ENCODE results near the gene BICRA.
"Not testable (repeated sequence)": the region's sequence is repeated elsewhere in the genome, so short reads cannot be mapped to it uniquely, and the experiment has no call there.

The BICRA gene

GRCh38 chr19:47716270-47716937 lies 107.5 kb downstream of the BICRA start:
- no peak for DNase-seq (ENCODE audit: low spot score)

GRCh38 chr19:47718415-47719046 lies 109.6 kb downstream of the BICRA start:
- not testable (repeated sequence) for DNase-seq (ENCODE audit: low spot score)

- no peak for DNase-seq (ENCODE audit: low spot score)
These were observed 110.3 kb downstream of the BICRA start for GRCh38 chr19:47719047-47719859.

- no peak for DNase-seq (ENCODE audit: low spot score)
These were observed 111.9 kb downstream of the BICRA start for GRCh38 chr19:47720669-47721422.

GRCh38 chr19:47723581-47723940 lies 114.6 kb downstream of the BICRA start:
- DNase-seq (ENCODE audit: low spot score) = no peak

GRCh38 chr19:47725759-47726401 lies 116.9 kb downstream of the BICRA start:
- no peak for DNase-seq (ENCODE audit: low spot score)

GRCh38 chr19:47726467-47726866 lies 117.5 kb downstream of the BICRA start:
- DNase-seq (ENCODE audit: low spot score) = no peak

- DNase-seq (ENCODE audit: low spot score) = not testable (repeated sequence)
These were observed 119.4 kb downstream of the BICRA start for GRCh38 chr19:47728295-47728694.

- DNase-seq (ENCODE audit: low spot score) = no peak
These were observed 120.5 kb downstream of the BICRA start for GRCh38 chr19:47729468-47729798.

GRCh38 chr19:47729799-47730520 lies 121.0 kb downstream of the BICRA start:
- peak; percentile 67 for DNase-seq (ENCODE audit: low spot score)

- DNase-seq (ENCODE audit: low spot score) = no peak
These were observed 121.6 kb downstream of the BICRA start for GRCh38 chr19:47730521-47730889.

- no peak for DNase-seq (ENCODE audit: low spot score)
These were observed 122.0 kb downstream of the BICRA start for GRCh38 chr19:47730910-47731309.

GRCh38 chr19:47735131-47735530 lies 126.2 kb downstream of the BICRA start:
- DNase-seq (ENCODE audit: low spot score) = no peak

- no peak for DNase-seq (ENCODE audit: low spot score)
These were observed 132.1 kb downstream of the BICRA start for GRCh38 chr19:47740866-47741519.

GRCh38 chr19:47741544-47742140 lies 132.7 kb downstream of the BICRA start:
- DNase-seq (ENCODE audit: low spot score) = no peak

- DNase-seq (ENCODE audit: low spot score) = no peak
These were observed 133.7 kb downstream of the BICRA start for GRCh38 chr19:47742634-47743033.

GRCh38 chr19:47745010-47745901 lies 136.3 kb downstream of the BICRA start, which contains the start of gene NOP53:
TSS of gene NOP53 (plus strand) at chr19:47745546. CDS start at chr19:47745560, 14 bp downstream.
- peak; percentile 97 for DNase-seq (ENCODE audit: low spot score)

GRCh38 chr19:47746129-47746528 lies 137.2 kb downstream of the BICRA start:
- DNase-seq (ENCODE audit: low spot score) = not testable (repeated sequence)

GRCh38 chr19:47749326-47749725 lies 140.4 kb downstream of the BICRA start:
- DNase-seq (ENCODE audit: low spot score) = no peak
